HEK293 (cell line): Measurements from ENCODE around the gene CCDC124.
"Not testable (repeated sequence)": the region's sequence is repeated elsewhere in the genome, so short reads cannot be mapped to it uniquely, and the experiment has no call there.

ENCODE experiments used
- CTCF ChIA-PET: fragments of 350-600 bp; formaldehyde crosslinking; extraction: SDS; loops from one replicate; lab custom pipeline; 2021; ENCODE audit warnings: antibody characterized with exemption; lab: Yijun Ruan, JAX
- POLR2A ChIA-PET: fragments of 300-600 bp; formaldehyde crosslinking; extraction: SDS; loops from one replicate; lab custom pipeline; 2020; ENCODE audit warnings: antibody characterized with exemption, inconsistent platforms; lab: Yijun Ruan, JAX
- H3K27ac ChIP-seq: fragments of 200-500 bp; sonication (Bioruptor generic); 2 replicates; pipeline ENCODE4 v1.5.1; 2014; ENCODE audit warnings: low read depth, low read length, control low read depth, inconsistent platforms; ENCODE audit errors: extremely low read depth
- H3K36me3 ChIP-seq, 2 experiments: fragments of 200-500 bp in 1 of 2; sonication (Bioruptor generic) in 1 of 2; 1 replicate in 1 of 2; 2 replicates in 1 of 2; pipeline ENCODE4 v1.5.1; 2014 to 2017; ENCODE audit warnings: inconsistent platforms in 2 of 2, low read length in 2 of 2; ENCODE audit not compliant: control insufficient read depth in 2 of 2, insufficient read depth in 1 of 2
- H3K4me1 ChIP-seq: fragments of 200-500 bp; sonication (Bioruptor generic); 2 replicates; pipeline ENCODE4 v1.5.1; 2014; ENCODE audit warnings: mild to moderate bottlenecking, low read length, inconsistent platforms; ENCODE audit not compliant: control insufficient read depth, insufficient read depth
- H3K4me3 ChIP-seq: 2 replicates; pipeline ENCODE4 v1.5.1; 2011; ENCODE audit warnings: low read depth, mild to moderate bottlenecking, control low read depth, low read length, moderate library complexity
- H3K9me3 ChIP-seq: fragments of 200-500 bp; sonication (Bioruptor generic); 2 replicates; pipeline ENCODE4 v1.5.1; 2014; ENCODE audit warnings: low read depth, low read length, inconsistent platforms; ENCODE audit not compliant: control insufficient read depth, insufficient read depth
- GLI2 ChIP-seq: fragments of 450-650 bp; formaldehyde crosslinking; IDR thresholded peaks from 2 replicates; pipeline ENCODE4; 2017; ENCODE audit warnings: missing biosample characterization, missing genetic modification characterization, low read depth, borderline replicate concordance
- GLIS1 ChIP-seq: fragments of 450-650 bp; formaldehyde crosslinking; IDR thresholded peaks from 2 replicates; pipeline ENCODE4 v1.5.1; 2016; ENCODE audit warnings: missing biosample characterization, missing genetic modification characterization
- GLIS2 ChIP-seq: fragments of 450-650 bp; formaldehyde crosslinking; IDR thresholded peaks from 2 replicates; pipeline ENCODE4 v1.5.1; 2016; ENCODE audit warnings: missing biosample characterization, missing genetic modification characterization
- HIC1 ChIP-seq: fragments of 450-650 bp; formaldehyde crosslinking; IDR thresholded peaks from 2 replicates; pipeline ENCODE4 v1.5.1; 2016; ENCODE audit warnings: missing biosample characterization, missing genetic modification characterization
- HOXC10 ChIP-seq: sonication (generic); formaldehyde crosslinking; IDR thresholded peaks from 2 replicates; pipeline ENCODE4 v1.8.1; 2023; ENCODE audit warnings: mild to moderate bottlenecking, missing genetic modification reagents
- SP3 ChIP-seq: fragments of 450-650 bp; formaldehyde crosslinking; IDR thresholded peaks from 2 replicates; pipeline ENCODE4 v1.5.1; 2016; ENCODE audit warnings: missing biosample characterization, missing genetic modification characterization
- TRIM28 ChIP-seq: IDR thresholded peaks from 2 replicates; pipeline ENCODE4 v1.6.1; 2011; ENCODE audit warnings: low read length, control low read depth, borderline replicate concordance
- WT1 ChIP-seq: fragments of 450-650 bp; formaldehyde crosslinking; IDR thresholded peaks from 2 replicates; pipeline ENCODE4 v1.5.1; 2016; ENCODE audit warnings: missing biosample characterization, missing genetic modification characterization
- ZNF157 ChIP-seq: fragments of 450-650 bp; formaldehyde crosslinking; IDR thresholded peaks from 2 replicates; pipeline ENCODE4 v1.5.1; 2016; ENCODE audit warnings: missing biosample characterization, missing genetic modification characterization
- ZNF2 ChIP-seq: fragments of 450-650 bp; formaldehyde crosslinking; IDR thresholded peaks from 2 replicates; pipeline ENCODE4 v1.5.1; 2016; ENCODE audit warnings: missing biosample characterization, missing genetic modification characterization
- ZNF350 ChIP-seq: fragments of 450-650 bp; formaldehyde crosslinking; IDR thresholded peaks from 2 replicates; pipeline ENCODE4 v1.5.0; 2017; ENCODE audit warnings: missing biosample characterization, mild to moderate bottlenecking, missing genetic modification characterization
- ZNF433 ChIP-seq: fragments of 450-650 bp; formaldehyde crosslinking; IDR thresholded peaks from 2 replicates; pipeline ENCODE4 v1.5.1; 2016; ENCODE audit warnings: missing biosample characterization, missing genetic modification characterization, low read depth
- ZNF510 ChIP-seq: fragments of 450-650 bp; formaldehyde crosslinking; IDR thresholded peaks from 2 replicates; pipeline ENCODE4 v1.5.1; 2018; ENCODE audit warnings: mild to moderate bottlenecking, missing genetic modification characterization, missing biosample characterization; ENCODE audit not compliant: insufficient replicate concordance
- ZNF623 ChIP-seq: fragments of 450-650 bp; formaldehyde crosslinking; IDR thresholded peaks from 2 replicates; pipeline ENCODE4 v1.5.1; 2016; ENCODE audit warnings: missing biosample characterization, missing genetic modification characterization
- ZNF629 ChIP-seq: fragments of 450-650 bp; formaldehyde crosslinking; IDR thresholded peaks from 2 replicates; pipeline ENCODE4 v1.5.1; 2017; ENCODE audit warnings: missing biosample characterization, missing genetic modification characterization
- ZNF701 ChIP-seq: fragments of 450-650 bp; formaldehyde crosslinking; IDR thresholded peaks from 2 replicates; pipeline ENCODE4 v1.5.1; 2016; ENCODE audit warnings: missing biosample characterization, missing genetic modification characterization
- ZNF843 ChIP-seq: fragments of 450-650 bp; formaldehyde crosslinking; IDR thresholded peaks from 2 replicates; pipeline ENCODE4 v1.5.1; 2016; ENCODE audit warnings: missing biosample characterization, missing genetic modification characterization
- TF ChIP-seq, protein P1 (sequence below): fragments of 450-650 bp; formaldehyde crosslinking; IDR thresholded peaks from 2 replicates; pipeline ENCODE4 v1.5.1; 2016; ENCODE audit warnings: missing biosample characterization, missing genetic modification characterization

The CCDC124 gene

GRCh38 chr19:17883627-17884410 lies 49.0 kb upstream of the CCDC124 start:
- H3K9me3 ChIP-seq, result no peaks in the 10 kb centered on the region
- TF ChIP-seq ZNF157 (tag by site-specific recombination), result no peak
- peak; percentile 97 for TF ChIP-seq ZNF623 (tag by site-specific recombination)
- H3K4me1 ChIP-seq, result no peaks in the 10 kb centered on the region
- no peaks in the 10 kb centered on the region for H3K36me3 ChIP-seq
- H3K4me3 ChIP-seq, result no peak overlapping the region
- no peak overlapping the region for H3K27ac ChIP-seq
- ChIA-PET CTCF (interaction anchor here (0.6 kb wide), 2 partner anchors 45 to 62 kb away, joined by 3 to 4 read pairs; no protein-coding TSS in a partner anchor), POLR2A (no interaction called here)

GRCh38 chr19:17886515-17886914 lies 46.3 kb upstream of the CCDC124 start:
- no peaks in the 10 kb centered on the region for H3K9me3 ChIP-seq
- TF ChIP-seq WT1, result no peak
- no peak for TF ChIP-seq TRIM28
- TF ChIP-seq, protein P1, sequence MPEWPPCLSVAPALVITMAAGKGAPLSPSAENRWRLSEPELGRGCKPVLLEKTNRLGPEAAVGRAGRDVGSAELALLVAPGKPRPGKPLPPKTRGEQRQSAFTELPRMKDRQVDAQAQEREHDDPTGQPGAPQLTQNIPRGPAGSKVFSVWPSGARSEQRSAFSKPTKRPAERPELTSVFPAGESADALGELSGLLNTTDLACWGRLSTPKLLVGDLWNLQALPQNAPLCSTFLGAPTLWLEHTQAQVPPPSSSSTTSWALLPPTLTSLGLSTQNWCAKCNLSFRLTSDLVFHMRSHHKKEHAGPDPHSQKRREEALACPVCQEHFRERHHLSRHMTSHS (tag by site-specific recombination), result no peak
- TF ChIP-seq ZNF433 (tag by site-specific recombination), result no peak
- TF ChIP-seq ZNF701 (tag by site-specific recombination), result no peak
- no peak for TF ChIP-seq ZNF2 (tag by site-specific recombination)
- TF ChIP-seq GLI2, result no peak
- no peak for TF ChIP-seq ZNF350 (tag by site-specific recombination)
- POLR2A ChIA-PET, result no interaction called here
- no peaks in the 10 kb centered on the region for H3K4me1 ChIP-seq
- CTCF ChIA-PET, result no interaction called here
- no peak overlapping the region for H3K4me3 ChIP-seq
- no peak overlapping the region for H3K27ac ChIP-seq
- H3K36me3 ChIP-seq, result no peaks in the 10 kb centered on the region

DNA sequence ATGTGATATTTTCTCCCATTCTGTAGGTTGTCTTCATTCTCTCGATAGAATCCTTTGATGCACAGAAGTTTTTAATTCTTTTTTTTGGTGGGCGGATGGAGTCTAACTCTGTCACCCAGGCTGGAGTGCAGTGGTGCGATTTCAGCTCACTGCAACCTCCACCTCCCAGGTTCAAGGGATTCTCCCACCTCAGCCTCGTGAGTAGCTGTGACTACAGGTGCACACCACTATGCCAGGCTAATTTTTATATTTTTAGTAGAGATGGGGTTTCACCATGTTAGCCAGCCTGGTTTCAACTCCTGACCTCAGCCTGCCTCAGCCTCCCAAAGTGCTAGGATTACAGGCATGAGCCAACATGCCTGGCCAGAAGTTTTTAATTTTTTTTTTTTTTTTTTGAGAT lies 45.6 kb upstream of the CCDC124 start:
- H3K27ac ChIP-seq, H3K9me3 ChIP-seq, CTCF ChIA-PET, H3K4me3 ChIP-seq, H3K4me1 ChIP-seq, POLR2A ChIA-PET, H3K36me3 ChIP-seq: not testable (repeated sequence)

DNA sequence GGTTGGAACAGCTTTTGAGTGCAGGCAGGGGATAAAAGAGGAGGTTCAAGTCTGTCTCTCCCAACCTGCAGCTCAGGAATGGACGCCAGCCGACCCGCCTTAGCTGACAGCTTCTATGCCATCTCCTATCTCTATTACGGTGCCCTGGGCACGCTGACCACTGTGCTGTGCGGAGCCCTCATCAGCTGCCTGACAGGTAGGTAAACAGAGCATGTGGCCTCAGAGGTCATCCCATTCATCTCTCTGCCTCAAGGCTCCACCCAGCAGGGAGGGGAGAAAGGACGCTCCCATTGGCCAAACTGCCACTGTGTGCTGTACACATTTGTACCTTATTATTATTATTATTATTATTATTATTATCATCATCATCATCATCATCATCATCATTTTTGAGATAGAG lies 44.6 kb upstream of the CCDC124 start:
- no peak overlapping the region for H3K4me3 ChIP-seq
- ChIA-PET POLR2A (no interaction called here), CTCF (interaction anchor here (0.6 to 0.8 kb wide), 2 partner anchors 42 to 361 kb away, joined by 3 to 5 read pairs; no protein-coding TSS in a partner anchor)
- no peaks in the 10 kb centered on the region for H3K4me1 ChIP-seq
- TF ChIP-seq ZNF433 (tag by site-specific recombination) (no peak), SP3 (tag by site-specific recombination) (no peak), GLIS1 (tag by site-specific recombination) (no peak), ZNF629 (tag by site-specific recombination) (no peak), GLIS2 (no peak), ZNF510 (tag by site-specific recombination) (no peak), HOXC10 (no peak), ZNF843 (tag by site-specific recombination) (no peak), HIC1 (tag by site-specific recombination) (no peak)
- H3K9me3 ChIP-seq, result no peaks in the 10 kb centered on the region
- H3K36me3 ChIP-seq, result no peaks in the 10 kb centered on the region
- H3K27ac ChIP-seq, result no peak overlapping the region
